Osteoblast (primary cell): ENCODE results near the gene CEL. TPM values are rescaled to one million over a fixed set of nuclear protein-coding genes. Genes with fewer than 3 reads are reported as not detected.
"Not testable (repeated sequence)": the region's sequence is repeated elsewhere in the genome, so short reads cannot be mapped to it uniquely, and the experiment has no call there.

Experiments used
- DNase-seq: peaks from one replicate; pipeline ENCODE4 v3.0.0; 2011; ENCODE audit warnings: low spot score, mixed read lengths; ENCODE audit not compliant: insufficient read length; ENCODE audit errors: missing footprints
- H2AFZ ChIP-seq: 2 replicates; pipeline ENCODE4 v1.6.0; 2011; ENCODE audit warnings: mild to moderate bottlenecking, low read length
- H3K27ac ChIP-seq: 2 replicates; pipeline ENCODE4 v1.5.1; 2011; ENCODE audit warnings: mild to moderate bottlenecking, low read depth, low read length, moderate library complexity
- H3K27me3 ChIP-seq: 2 replicates; pipeline ENCODE4 v1.6.0; 2012; ENCODE audit warnings: mild to moderate bottlenecking, control low read depth, inconsistent platforms, low read length, moderate library complexity; ENCODE audit not compliant: insufficient read depth
- H3K36me3 ChIP-seq: 2 replicates; pipeline ENCODE4 v1.5.1; 2011; ENCODE audit warnings: mild to moderate bottlenecking, low read length, control low read depth, moderate library complexity; ENCODE audit not compliant: insufficient read depth
- H3K4me1 ChIP-seq: 2 replicates; pipeline ENCODE4 v1.5.1; 2011; ENCODE audit warnings: mild to moderate bottlenecking, low read length, control low read depth, moderate library complexity; ENCODE audit not compliant: insufficient read depth
- H3K4me2 ChIP-seq: 2 replicates; pipeline ENCODE4 v1.6.0; 2011; ENCODE audit warnings: mild to moderate bottlenecking, low read length; ENCODE audit not compliant: insufficient read depth
- H3K4me3 ChIP-seq: fragments of 200-600 bp; sonication (generic); 3 replicates; pipeline ENCODE4 v1.5.1; 2012; ENCODE audit warnings: mild to moderate bottlenecking, low read length, inconsistent platforms; ENCODE audit not compliant: insufficient read depth
- H3K79me2 ChIP-seq: 2 replicates; pipeline ENCODE4 v1.6.0; 2012; ENCODE audit warnings: mild to moderate bottlenecking, low read length, control low read depth, inconsistent platforms; ENCODE audit not compliant: insufficient read depth
- H3K9me3 ChIP-seq: 2 replicates; pipeline ENCODE4 v1.5.1; 2011; ENCODE audit warnings: low read depth, low read length, control low read depth
- H4K20me1 ChIP-seq: 2 replicates; pipeline ENCODE4 v1.6.0; 2012; ENCODE audit warnings: mild to moderate bottlenecking, low read length, control low read depth; ENCODE audit not compliant: insufficient read depth
- total RNA-seq: library from RNA; depleted of rRNA; stranded (reverse); fragments of >200 nt; gene quantifications from 2 replicates; pipeline ENCODE4 v1.2.3, GENCODE V29; 2012
- TF ChIP-seq, protein P1 (sequence below): IDR thresholded peaks from 2 replicates; pipeline ENCODE4 v1.5.1; 2011; ENCODE audit warnings: mild to moderate bottlenecking, low read depth, low read length, moderate library complexity; ENCODE audit errors: extremely low read depth

Gene CEL
- total RNA-seq, 1 donor, result not detected

DNA sequence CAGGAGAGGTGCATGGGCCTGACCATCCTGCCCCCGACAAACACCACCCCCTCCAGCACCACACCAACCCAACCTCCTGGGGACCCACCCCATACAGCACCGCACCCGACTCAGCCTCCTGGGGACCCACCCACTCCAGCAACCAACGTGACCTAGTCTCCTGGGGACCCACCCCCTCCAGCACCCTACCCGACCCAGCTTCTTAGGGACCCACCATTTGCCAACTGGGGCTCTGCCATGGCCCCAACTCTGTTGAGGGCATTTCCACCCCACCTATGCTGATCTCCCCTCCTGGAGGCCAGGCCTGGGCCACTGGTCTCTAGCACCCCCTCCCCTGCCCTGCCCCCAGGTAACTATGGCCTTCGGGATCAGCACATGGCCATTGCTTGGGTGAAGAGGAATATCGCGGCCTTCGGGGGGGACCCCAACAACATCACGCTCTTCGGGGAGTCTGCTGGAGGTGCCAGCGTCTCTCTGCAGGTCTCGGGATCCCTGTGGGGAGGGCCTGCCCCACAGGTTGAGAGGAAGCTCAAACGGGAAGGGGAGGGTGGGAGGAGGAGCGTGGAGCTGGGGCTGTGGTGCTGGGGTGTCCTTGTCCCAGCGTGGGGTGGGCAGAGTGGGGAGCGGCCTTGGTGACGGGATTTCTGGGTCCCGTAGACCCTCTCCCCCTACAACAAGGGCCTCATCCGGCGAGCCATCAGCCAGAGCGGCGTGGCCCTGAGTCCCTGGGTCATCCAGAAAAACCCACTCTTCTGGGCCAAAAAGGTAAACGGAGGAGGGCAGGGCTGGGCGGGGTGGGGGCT is 4.6 kb downstream of the CEL start:
- Histone ChIP-seq H3K79me2 (no peaks in the 10 kb centered on the region), H4K20me1 (no peaks in the 10 kb centered on the region), H3K27ac (no peak overlapping the region), H3K36me3 (no peaks in the 10 kb centered on the region), H3K4me3 (no peak overlapping the region), H2AFZ (no peak overlapping the region), H3K9me3 (no peaks in the 10 kb centered on the region), H3K4me1 (no peaks in the 10 kb centered on the region), H3K27me3 (no peaks in the 10 kb centered on the region), H3K4me2 (no peak overlapping the region)
- TF ChIP-seq, protein P1, sequence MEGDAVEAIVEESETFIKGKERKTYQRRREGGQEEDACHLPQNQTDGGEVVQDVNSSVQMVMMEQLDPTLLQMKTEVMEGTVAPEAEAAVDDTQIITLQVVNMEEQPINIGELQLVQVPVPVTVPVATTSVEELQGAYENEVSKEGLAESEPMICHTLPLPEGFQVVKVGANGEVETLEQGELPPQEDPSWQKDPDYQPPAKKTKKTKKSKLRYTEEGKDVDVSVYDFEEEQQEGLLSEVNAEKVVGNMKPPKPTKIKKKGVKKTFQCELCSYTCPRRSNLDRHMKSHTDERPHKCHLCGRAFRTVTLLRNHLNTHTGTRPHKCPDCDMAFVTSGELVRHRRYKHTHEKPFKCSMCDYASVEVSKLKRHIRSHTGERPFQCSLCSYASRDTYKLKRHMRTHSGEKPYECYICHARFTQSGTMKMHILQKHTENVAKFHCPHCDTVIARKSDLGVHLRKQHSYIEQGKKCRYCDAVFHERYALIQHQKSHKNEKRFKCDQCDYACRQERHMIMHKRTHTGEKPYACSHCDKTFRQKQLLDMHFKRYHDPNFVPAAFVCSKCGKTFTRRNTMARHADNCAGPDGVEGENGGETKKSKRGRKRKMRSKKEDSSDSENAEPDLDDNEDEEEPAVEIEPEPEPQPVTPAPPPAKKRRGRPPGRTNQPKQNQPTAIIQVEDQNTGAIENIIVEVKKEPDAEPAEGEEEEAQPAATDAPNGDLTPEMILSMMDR, result no peak
- DNase-seq, result no peak

DNA sequence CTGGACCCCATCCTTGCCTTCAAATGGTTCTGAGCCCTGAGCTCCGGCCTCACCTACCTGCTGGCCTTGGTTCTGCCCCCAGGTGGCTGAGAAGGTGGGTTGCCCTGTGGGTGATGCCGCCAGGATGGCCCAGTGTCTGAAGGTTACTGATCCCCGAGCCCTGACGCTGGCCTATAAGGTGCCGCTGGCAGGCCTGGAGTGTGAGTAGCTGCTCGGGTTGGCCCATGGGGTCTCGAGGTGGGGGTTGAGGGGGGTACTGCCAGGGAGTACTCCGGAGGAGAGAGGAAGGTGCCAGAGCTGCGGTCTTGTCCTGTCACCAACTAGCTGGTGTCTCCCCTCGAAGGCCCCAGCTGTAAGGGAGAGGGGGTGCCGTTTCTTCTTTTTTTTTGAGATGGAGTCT is 5.2 kb downstream of the CEL start:
- Histone ChIP-seq H3K79me2 (no peaks in the 10 kb centered on the region), H3K9me3 (no peaks in the 10 kb centered on the region), H3K4me2 (no peak overlapping the region), H3K27me3 (no peaks in the 10 kb centered on the region), H3K4me3 (no peak overlapping the region), H3K36me3 (no peaks in the 10 kb centered on the region), H3K4me1 (no peaks in the 10 kb centered on the region), H4K20me1 (no peaks in the 10 kb centered on the region), H3K27ac (no peak overlapping the region), H2AFZ (no peak overlapping the region)
- peak; percentile 52 for DNase-seq
- TF ChIP-seq, protein P1, result no peak

DNA sequence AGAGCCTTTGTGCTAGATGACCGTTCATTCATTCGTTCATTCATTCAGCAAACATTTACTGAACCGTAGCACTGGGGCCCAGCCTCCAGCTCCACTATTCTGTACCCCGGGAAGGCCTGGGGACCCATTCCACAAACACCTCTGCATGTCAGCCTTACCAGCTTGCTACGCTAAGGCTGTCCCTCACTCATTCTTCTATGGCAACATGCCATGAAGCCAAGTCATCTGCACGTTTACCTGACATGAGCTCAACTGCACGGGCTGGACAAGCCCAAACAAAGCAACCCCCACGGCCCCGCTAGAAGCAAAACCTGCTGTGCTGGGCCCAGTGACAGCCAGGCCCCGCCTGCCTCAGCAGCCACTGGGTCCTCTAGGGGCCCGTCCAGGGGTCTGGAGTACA is 6.0 kb downstream of the CEL start:
- H2AFZ ChIP-seq, result no peak overlapping the region
- no peak overlapping the region for H3K27ac ChIP-seq

DNA sequence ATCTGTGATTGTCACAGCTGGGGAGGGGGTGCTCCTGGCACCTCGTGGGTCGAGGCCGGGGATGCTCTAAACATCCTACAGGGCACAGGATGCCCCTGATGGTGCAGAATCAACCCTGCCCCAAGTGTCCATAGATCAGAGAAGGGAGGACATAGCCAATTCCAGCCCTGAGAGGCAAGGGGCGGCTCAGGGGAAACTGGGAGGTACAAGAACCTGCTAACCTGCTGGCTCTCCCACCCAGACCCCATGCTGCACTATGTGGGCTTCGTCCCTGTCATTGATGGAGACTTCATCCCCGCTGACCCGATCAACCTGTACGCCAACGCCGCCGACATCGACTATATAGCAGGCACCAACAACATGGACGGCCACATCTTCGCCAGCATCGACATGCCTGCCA is 6.7 kb downstream of the CEL start:
- H3K9me3 ChIP-seq, H3K79me2 ChIP-seq, H3K4me3 ChIP-seq, DNase-seq, H3K27ac ChIP-seq, H3K27me3 ChIP-seq, H2AFZ ChIP-seq, H3K4me1 ChIP-seq, H3K4me2 ChIP-seq, H4K20me1 ChIP-seq, H3K36me3 ChIP-seq: not testable (repeated sequence)

More for the DNA sequence above, 6.0 kb downstream of the CEL start:
- peak; percentile 65 for DNase-seq
- Histone ChIP-seq H3K36me3 (no peaks in the 10 kb centered on the region), H3K27me3 (no peaks in the 10 kb centered on the region), H4K20me1 (no peaks in the 10 kb centered on the region), H3K79me2 (no peaks in the 10 kb centered on the region), H3K4me3 (no peak overlapping the region), H3K9me3 (no peaks in the 10 kb centered on the region), H3K4me1 (no peaks in the 10 kb centered on the region), H3K4me2 (no peak overlapping the region)
- TF ChIP-seq, protein P1, result no peak

DNA sequence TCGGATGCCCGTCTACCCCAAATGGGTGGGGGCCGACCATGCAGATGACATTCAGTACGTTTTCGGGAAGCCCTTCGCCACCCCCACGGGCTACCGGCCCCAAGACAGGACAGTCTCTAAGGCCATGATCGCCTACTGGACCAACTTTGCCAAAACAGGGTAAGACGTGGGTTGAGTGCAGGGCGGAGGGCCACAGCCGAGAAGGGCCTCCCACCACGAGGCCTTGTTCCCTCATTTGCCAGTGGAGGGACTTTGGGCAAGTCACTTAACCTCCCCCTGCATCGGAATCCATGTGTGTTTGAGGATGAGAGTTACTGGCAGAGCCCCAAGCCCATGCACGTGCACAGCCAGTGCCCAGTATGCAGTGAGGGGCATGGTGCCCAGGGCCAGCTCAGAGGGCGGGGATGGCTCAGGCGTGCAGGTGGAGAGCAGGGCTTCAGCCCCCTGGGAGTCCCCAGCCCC is 8.8 kb downstream of the CEL start:
- not testable (repeated sequence) for H3K79me2 ChIP-seq, H3K27ac ChIP-seq

DNA sequence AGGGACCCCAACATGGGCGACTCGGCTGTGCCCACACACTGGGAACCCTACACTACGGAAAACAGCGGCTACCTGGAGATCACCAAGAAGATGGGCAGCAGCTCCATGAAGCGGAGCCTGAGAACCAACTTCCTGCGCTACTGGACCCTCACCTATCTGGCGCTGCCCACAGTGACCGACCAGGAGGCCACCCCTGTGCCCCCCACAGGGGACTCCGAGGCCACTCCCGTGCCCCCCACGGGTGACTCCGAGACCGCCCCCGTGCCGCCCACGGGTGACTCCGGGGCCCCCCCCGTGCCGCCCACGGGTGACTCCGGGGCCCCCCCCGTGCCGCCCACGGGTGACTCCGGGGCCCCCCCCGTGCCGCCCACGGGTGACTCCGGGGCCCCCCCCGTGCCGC is 9.2 kb downstream of the CEL start:
- not testable (repeated sequence) for H3K4me3 ChIP-seq, H2AFZ ChIP-seq, H3K79me2 ChIP-seq, H3K4me2 ChIP-seq, DNase-seq, H3K9me3 ChIP-seq, H4K20me1 ChIP-seq, H3K36me3 ChIP-seq, H3K27ac ChIP-seq
- H3K27me3 ChIP-seq, result peaks cover 11% of the 10 kb centered on the region
- peaks cover 19% of the 10 kb centered on the region for H3K4me1 ChIP-seq

More for the DNA sequence above, 8.8 kb downstream of the CEL start:
- not testable (repeated sequence) for H3K36me3 ChIP-seq, H4K20me1 ChIP-seq, H2AFZ ChIP-seq, H3K4me2 ChIP-seq, H3K9me3 ChIP-seq, H3K4me3 ChIP-seq, DNase-seq
- Histone ChIP-seq H3K27me3 (peaks cover 11% of the 10 kb centered on the region), H3K4me1 (peaks cover 15% of the 10 kb centered on the region)
